HG03457 (cell line): ENCODE data around the gene SFT2D1.

Source experiments
- ATAC-seq: cut with Tn5 transposase; IDR thresholded peaks from one replicate; pipeline ENCODE4 v1.9.1; 2021; ENCODE audit warnings: moderate number of reproducible peaks; ENCODE audit not compliant: unreplicated experiment

Gene SFT2D1

DNA sequence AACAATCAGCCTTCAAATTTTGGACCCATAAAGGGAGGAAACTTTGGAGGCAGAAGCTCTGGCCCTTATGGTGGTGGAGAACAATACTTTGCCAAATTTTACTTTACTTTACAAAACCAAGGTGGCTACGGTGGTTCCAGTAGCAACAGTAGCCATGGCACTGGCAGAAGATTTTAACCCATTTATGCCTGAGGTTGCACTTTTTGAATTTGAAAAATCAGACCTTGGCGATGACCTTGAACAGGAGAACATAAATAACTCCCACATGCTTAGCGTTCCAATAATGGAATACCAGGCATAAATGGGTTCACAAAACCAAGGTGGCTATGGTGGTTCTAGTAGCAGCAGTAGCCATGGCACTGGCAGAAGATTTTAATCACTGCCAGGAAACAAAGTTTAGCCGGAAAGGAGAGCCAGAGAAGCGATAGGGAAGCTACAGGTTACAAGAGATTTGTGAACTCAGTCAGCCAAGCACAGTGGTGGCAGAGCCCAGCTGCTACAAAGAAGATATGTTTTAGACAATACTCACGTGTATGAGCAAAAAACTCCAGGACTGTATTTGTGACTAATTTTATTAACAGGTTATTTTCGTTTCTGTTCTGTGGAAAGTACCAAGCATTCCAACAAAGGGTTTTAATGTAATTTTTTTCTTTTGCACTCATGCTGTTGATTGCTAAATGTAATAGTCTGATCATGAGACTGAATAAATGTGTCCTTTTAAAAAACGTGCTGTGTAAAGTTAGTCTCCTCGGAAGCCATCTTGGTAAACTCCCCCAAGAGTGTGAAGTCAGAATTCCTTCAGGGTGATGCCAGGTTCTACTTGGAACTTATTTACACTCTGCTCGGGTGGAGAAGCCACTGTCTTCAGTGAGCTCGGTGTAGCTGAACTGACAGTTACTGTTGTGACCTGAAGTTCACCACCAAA is 6.7 kb downstream of the SFT2D1 start:
- peak; percentile 55 for ATAC-seq

DNA sequence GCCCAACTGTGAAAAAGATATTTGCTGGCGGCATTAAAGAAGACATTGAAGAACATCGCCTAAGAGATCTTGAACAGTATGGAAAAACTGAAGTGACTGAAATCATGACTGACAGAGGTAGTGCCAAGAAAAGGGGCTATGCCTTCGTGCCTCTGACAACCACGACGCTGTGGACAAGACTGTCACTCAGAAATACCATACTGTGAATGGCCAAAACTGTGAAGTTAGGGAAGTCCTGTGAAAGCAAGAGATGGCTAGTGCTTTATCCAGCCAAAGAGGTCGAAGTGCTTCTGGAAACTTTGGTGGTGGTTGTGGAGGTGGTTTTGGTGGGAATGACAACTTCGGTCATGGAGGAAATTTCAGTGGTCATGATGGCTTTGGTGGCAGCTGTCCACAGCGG is 7.5 kb downstream of the SFT2D1 start:
- no peak for ATAC-seq

DNA sequence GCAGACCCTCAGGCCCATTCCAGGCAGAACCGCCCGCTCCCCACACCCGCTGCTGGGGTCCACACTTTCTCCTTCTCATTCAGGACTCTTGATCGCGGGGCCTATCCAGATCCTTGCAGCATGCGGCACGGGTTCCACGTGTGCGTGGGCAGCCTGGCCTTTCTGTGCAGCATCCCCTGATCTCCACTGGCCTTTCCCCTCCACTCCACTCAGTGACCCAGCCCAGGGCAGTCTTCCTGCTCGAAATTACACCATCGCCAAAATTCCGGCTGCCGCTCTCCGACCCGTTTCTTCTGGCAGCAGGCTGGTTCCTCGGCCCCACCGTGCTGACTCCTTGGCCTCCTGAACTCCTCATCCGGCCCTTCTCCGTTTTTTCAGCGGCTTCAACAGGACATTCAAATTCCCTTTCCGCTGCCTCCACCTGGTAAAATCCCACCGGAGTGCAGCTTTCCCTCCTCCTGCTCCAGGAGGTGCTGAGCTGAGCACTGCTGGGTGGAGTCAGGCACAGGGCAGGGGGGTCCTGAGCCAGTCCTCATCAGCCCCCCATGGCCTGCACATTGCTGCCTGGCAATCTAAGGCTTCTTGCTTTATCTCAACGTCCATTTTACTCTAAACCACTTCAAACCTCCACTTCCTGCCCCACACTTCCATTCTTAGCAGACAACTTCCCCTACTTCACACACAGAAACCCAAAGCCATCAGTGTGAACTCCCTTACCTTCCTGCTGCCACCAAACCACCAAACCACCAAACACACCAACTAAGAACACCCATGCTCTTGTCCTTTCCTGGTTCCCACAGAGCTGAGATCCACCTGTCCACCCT is 9.0 kb downstream of the SFT2D1 start:
- peak; percentile 68 for ATAC-seq

DNA sequence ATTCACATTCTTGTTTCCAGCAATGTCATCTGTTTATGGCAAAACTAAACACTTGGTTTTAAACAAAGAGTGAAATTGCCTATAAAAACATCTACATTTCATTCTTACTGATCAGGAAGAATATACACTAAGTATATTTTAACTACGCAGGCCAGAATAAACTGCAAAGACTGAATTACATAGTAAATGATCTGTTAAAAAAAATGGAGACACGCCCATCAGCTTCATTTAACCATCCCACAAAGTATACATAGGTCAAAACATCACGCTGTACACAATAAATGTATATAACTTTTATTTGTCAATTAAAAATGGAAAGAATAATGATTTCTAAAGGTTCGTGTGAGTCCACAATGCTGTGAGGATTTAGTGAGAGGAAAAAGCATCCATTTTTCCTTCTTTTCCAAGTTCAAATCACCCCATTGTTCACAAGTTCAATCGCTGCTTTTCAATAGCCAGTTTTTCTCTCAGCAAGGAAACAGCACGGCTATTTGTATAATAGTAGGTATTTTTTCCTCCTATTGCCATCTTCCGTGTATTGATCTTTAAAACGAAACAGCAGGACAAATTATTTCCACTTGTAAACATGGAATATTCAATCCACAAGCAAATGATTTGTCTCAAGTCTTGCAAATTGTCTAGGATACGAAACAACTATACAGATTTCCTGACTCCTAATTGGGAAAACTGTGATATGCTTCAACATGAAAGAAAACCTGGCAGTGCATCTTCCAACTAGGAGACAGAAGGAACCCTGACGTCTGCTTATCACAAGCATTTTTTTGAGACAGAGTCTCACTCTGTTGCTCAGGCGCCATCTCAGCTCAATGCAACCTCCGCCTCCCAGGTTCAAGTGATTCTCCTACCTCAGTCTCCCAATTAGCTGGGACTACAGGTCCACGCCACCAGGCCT is 10.6 kb downstream of the SFT2D1 start:
- ATAC-seq, result no peak

DNA sequence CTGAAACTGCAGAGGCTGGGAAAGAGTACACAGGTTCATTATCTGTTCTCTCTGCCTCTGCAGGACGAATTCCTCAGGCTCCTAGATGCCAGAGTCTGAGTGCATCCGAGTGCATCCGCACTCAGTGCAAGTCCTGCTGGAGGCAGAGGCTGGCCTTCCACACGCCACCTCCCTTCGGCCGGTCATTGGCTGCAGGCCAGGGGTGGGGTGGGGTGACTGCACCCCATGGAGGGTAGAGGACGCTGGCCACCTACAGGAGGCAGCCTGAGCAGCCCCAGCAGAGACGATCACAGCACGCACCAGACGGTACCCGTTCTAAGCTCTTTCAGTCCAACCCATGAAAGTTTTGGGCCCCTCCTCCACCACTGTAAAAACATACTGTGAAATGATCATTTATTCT is 11.7 kb downstream of the SFT2D1 start:
- ATAC-seq, result no peak

DNA sequence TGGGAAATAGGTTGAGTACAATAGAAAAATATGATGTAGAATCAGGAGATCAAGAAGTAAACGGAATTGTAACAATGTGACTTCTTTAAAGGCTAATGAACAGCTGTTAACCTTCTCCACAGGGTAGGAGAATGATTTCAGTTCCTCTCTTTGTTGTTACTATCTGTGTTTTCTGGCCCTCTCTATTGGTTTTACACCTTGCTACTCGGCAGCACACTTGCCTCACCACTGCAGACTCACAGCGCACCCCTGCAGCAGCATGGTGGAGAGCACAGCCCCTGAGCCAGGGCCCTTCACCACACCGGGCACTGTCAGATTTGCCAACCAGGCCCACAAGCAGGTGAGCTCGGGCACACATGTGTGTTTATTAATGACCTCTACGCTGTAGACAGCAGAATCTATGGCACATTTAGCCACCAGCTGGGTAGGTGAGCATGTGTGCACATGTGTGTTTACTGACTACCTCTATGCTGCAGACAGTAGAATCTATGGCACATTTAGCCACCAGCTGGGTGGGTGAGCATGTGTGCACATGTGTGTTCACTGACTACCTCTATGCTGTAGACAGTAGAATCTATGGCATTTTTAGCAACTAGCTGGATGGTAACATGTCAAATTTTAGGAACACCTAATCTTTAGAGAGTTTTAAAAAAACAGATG is 16.8 kb downstream of the SFT2D1 start:
- ATAC-seq, result peak; percentile 84

DNA sequence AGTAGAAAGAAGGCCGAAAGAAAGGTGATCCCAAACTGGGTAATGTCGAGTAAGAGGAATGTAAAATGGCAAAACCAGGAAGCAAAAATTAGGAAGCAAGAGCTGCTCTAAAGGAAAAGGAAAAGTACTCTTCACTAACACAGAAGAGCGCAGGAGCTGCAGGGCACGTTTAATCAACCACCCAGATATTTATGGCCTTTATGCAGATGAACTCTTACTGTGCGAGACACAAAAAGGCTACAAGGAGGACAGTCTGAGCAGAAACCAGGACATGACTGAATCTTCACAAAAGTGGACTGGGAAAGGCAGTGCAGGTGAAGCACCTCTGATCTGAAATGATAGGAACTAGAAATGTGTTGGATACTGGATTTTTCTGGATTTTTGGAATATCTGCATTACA is 18.9 kb downstream of the SFT2D1 start:
- no peak for ATAC-seq

DNA sequence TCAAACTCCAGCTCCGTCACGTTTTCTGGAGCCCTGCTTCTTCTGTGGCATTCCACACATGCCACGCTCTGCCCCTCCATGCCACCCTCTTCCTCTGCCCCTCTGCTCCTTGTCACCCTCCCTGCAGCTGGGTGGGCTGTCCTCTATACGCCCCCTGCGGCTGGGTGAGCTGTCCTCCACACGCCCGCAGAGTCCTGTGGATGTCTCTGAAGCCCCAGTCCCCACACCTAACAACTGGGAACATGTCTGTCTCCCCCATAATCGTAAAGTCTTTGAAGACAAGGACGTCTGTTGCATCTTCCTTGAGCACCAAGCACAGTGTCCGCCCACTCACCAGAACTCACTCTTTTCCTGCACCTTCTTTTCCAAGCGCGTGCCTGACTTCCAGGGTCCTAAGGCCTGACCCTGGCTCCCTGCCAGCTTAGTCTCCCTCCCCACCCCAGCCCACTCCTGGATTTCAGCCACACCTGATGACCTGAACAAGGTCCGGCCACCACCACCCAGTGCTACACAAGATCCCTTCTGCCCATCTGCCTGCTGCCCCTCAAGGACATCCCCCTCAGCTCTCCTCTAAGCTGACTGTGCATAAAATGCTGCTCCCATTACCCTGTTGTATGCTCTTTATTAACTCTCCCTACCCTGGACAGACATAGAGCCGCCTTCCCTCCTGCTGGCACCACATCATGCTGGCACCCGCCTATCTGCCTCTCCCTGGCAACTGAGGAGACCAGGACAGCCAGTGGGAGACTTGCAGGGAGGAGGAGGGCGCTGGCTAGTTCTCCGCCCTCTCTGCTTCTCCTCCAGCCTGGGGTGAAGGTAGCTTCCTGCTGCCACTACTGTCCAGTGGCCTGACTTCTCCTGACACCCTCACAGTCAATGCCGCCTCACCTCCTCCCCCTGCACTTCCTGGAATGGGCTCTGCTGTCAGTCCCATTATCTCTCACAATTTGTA is 23.4 kb downstream of the SFT2D1 start:
- ATAC-seq, result no peak

DNA sequence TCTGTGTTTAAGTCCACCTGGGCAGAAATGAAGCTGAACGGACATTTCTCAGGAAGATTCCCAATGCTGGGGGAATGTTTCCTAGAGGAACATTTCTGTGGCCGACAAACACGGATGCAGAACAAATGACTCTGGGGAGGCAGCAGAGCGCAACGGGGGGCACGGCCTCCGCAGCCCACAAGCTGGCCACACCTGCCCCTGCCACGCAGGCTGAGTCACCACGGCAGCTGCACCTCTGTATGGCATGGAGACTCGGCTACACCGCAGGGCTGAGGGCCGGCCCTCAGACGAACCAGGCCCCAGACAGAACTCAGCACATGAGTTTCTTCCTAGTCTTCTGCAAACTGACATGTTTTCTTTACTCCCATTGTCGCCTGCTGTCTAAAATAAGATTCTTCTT is 24.1 kb downstream of the SFT2D1 start:
- no peak for ATAC-seq

DNA sequence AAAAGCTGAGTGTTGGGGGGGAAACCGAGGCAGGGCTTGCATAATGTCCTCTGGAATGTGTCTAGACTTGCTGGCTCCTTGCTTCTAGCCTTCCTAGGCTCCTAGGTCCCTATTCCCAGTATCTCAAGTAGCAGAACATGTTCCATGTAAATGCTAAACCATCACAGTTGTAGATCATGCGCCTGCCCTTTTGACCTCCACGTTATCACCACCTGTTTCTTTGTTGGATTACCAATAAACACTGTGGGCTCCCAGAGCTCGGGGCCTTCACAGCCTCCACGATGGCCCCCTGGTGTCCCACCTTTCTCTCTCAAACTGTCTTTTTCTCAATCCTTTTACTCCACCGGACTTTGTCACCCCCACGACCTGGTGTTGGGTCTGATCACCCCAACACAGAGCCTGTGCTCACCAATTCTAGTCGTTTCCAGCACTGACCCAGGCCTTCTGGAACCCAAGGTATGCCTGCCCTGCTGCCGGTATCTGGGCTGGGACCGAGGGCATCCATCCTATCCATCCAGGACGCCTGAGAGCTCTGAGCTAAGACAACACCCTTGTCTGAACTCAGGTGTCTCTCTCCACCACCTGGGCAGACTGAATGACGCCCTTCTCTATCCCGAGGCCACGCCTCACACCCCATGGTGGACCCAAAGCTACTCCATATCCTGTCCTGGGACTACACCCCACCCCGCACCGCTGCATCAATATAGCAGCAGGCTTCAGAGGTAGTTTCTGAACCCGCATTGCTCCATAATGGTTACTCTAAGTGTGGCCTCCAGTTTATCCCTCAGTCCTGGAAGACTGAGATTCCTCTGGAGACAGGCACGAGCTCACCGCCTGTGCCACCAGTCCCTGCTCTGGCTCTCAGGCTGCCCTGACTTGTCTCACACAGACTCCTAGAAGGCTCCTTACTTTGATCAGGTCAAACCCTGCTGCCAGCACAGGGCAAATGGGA is 24.8 kb downstream of the SFT2D1 start:
- no peak for ATAC-seq

DNA sequence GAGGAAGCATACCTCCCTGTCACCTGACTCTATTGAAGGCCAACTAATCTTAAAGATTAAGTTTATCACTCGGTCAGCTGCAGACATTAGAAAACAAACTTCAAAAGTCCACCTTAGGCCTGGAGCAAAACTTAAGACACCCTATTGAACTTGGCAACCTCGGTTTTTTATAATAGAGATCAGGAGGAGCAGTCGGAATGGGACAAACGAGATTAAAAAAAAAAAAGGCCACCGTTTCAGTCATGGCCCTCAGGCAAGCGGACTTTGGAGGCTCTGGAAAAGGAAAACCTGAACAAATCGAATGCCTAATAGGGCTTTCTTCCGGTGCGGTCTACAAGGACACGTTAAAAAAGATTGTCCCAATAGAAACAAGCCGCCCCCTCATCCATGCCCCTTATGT is 26.9 kb downstream of the SFT2D1 start:
- no peak for ATAC-seq

DNA sequence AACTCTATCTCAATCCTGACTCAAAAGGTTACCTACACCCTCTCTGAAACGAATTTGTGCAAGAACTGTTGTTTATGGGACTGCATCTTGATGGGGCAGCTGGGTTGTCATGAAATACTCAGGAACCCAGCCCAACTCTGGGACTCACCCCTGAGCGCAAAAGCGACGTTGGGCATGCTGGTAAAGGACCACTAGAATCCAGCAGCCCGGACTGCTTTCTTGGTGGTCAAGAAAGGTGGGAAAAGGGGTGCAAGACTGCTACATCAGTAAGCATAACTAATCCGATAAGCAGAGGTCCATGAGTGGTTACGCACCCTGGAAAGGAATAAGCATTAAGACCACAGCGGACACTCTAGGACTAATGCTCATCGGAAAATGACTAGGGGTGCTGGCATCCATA is 27.9 kb downstream of the SFT2D1 start:
- ATAC-seq, result no peak

DNA sequence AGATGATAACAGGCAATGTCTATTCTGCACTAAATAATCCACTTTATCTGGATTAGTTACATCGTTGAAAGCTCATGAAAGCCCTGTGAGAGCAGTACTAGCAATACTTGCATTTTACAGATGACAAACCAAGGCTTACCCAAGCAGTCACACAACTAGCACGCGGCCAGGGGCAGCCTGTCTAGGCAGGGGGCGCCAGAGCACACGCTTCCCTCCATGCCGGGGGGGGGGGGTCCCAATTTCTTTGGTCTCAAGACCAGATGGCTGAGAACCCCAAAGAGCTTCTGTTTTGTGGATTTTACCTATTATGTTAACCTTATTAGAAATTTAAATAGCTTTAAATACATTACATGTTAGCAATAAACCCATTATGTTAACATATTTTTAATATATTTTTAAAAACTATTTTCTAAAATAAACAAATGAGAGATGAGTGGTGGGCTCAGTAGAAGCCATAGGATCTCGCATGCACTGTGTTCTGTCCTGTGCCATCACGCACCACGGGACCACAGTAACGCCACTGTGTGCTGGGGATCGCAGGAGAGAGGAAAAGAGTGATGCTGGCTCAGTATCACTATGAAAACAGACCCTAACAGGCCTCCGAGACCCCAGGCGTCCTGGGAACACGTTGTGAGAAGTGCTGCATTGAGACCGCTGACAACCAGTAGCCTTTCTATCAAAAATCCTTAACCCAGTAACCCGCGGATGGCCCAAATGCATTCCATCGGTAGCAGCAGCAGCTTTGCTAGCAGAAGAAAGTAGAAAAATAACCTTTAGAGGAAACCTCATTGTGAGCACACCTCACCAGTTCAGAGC is 28.9 kb downstream of the SFT2D1 start:
- ATAC-seq, result peak; percentile 75

DNA sequence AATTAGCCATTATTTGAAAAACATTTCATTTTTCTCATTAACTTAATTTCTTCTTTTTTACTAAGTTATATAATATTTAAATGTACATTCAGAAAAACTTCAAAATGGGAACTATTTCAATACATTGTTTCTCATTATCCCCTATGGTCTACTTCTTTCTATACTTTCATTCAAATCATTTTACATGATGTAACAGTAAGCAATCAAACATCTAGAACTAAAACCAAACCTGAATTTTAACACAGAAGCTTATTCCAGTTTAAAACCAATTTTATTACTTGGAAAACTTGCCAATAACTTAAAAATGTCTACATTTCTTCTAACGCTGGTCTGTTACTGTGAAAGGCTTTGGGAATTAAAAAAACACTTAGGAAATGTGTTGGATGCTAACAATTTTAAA is 29.5 kb downstream of the SFT2D1 start:
- no peak for ATAC-seq

DNA sequence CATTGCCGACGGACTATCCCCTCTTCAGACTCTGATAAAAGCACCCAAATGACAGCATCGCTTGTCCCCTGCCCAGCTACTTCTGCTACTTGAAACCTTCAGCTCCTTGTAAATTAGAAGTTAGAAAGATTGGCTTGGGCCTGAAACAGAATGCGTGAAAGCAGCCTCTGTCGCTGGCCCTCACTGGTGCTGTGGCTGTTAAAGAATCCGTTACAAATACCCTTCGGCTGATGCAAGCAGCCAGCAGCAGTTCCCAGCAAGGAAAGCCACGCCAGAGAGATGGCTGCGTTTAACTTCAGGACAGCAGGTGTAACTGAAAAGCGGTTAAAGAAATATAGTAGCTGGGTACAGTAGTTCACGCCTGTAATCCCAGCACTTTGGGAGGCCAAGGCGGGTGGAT is 31.7 kb downstream of the SFT2D1 start:
- no peak for ATAC-seq

DNA sequence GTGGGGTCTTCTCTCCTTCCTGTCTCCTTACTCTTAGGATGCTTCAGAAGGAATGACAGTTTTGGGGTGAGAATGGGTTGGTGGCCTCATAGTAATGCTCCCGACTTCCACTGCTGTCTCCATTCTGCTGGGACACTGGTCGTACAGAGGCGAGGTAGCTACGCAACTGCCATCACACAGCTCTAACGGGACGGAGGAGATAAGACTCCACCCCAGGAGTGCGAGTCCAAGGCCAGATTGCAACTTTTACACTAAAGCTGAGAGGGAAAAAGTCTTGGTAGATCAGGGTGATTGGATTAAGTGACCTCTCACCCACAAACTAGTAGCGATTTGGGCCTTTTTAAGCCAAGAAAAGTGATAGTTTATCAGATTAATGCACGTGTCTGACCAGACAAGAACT is 32.4 kb downstream of the SFT2D1 start:
- ATAC-seq, result no peak
